Measurements from ENCODE around the gene CUBN. TPM values are rescaled to one million over a fixed set of nuclear protein-coding genes. Genes with fewer than 3 reads are reported as not detected.

Gene CUBN
- total and polyA plus RNA-seq, 10 of the 15 experiments (the other 5 are each of a cell fraction or from before 2014, with no cell fraction given): under 0.01 to 0.14 (median 0.02) TPM; not detected in 6

GRCh38 chr10:17035446-17035845 is 94.2 kb downstream of the CUBN start (continued):
- TF ChIP-seq ZBTB40 (IDR thresholded peaks at IDR 0.05; ENCODE audit: borderline replicate concordance) (no peak), ZNF24 (IDR thresholded peaks at IDR 0.05) (no peak), ESRRA (IDR thresholded peaks at IDR 0.05; ENCODE audit: low read length) (no peak), ZNF207 (IDR thresholded peaks at IDR 0.05; ENCODE audit: borderline replicate concordance) (no peak)

GRCh38 chr10:17033529-17034260 is 95.9 kb downstream of the CUBN start:
- intact Hi-C loops (cut with micrococcal nuclease; ENCODE audit: unreplicated experiment): no loop called here
- ATAC-seq: no peak
- no peak for DNase-seq (ENCODE audit: low read depth, low spot score)
- 63% methylated on average over 7 of the region's 7 CpGs for WGBS (ENCODE audit: insufficient coverage, insufficient replicate concordance, low lambda C conversion rate, missing lambda C conversion rate)
- H2AFZ ChIP-seq (ENCODE audit: control insufficient read depth, low read depth, low read length): no peak overlapping the region
- H3K4me3 ChIP-seq: no peak overlapping the region
- H3K27ac ChIP-seq (ENCODE audit: control insufficient read depth, insufficient read depth): no peak overlapping the region
- RAD21 ChIA-PET (ENCODE audit: unreplicated experiment): no interaction called here
- H3K9me3 ChIP-seq (replicated peaks; ENCODE audit: control insufficient read depth, insufficient read depth, low read length): no peaks in the 10 kb centered on the region
- H3K4me2 ChIP-seq (ENCODE audit: control insufficient read depth, insufficient read depth): no peak overlapping the region
- H4K20me1 ChIP-seq (ENCODE audit: control insufficient read depth, insufficient read depth): no peaks in the 10 kb centered on the region
- POLR2A ChIA-PET: no interaction called here
- in situ Hi-C loops (cut with MboI): no loop called here
- no TSS peak for BruUV-seq (replicated peaks)
- no peaks in the 10 kb centered on the region for H3K79me2 ChIP-seq (ENCODE audit: control insufficient read depth, insufficient read depth, low read length)
- no peaks in the 10 kb centered on the region for H3K4me1 ChIP-seq (ENCODE audit: control insufficient read depth, insufficient read depth, low read length)
- H3K9ac ChIP-seq (ENCODE audit: control insufficient read depth, insufficient read depth, low read length): no peak overlapping the region
- CTCF ChIA-PET: no interaction called here
- H3K27me3 ChIP-seq (replicated peaks in 1 of 2; ENCODE audit: control insufficient read depth in 2 of 2, insufficient read depth in 2 of 2, low read length in 1 of 2): peaks cover 0 to 1% of the 10 kb centered on the region in 2 experiments; a peak in 1 of 4 replicates
- no peak for TF ChIP-seq JUNB (IDR thresholded peaks at IDR 0.05)
- H3K36me3 ChIP-seq (ENCODE audit: control insufficient read depth in 2 of 2, insufficient read depth in 2 of 2, low read length in 1 of 2): no peaks in the 10 kb centered on the region
- SMC1A ChIA-PET (ENCODE audit: uncharacterized antibody, unreplicated experiment): no interaction called here
- no peak for FAIRE-seq

Data from GM12878 (cell line).